ENCODE results near the gene S100A4. TPM values are rescaled to one million over a fixed set of nuclear protein-coding genes. Genes with fewer than 3 reads are reported as not detected.

The S100A4 gene
- total RNA-seq, 1 experiment from 2014 or later, result 384 TPM

- H4K20me1 ChIP-seq (ENCODE audit: insufficient read depth), result no peaks in the 10 kb centered on the region
- intact Hi-C loops (cut with micrococcal nuclease), result loop anchor here (1.0 to 5.0 kb wide), 4 partner anchors 20 to 454 kb away; partner anchors contain the start of genes RAB13 and S100A16
- H3K27ac ChIP-seq (ENCODE audit: low read depth, low read length), result peak overlapping the region; percentile 94
- CTCF ChIA-PET, result interaction anchor here (0.8 to 3.2 kb wide), 21 partner anchors 8 to 110 kb away, joined by 3 to 35 read pairs (median 6); partner anchors contain the start of genes CHTOP, S100A13, S100A16 and S100A2
- peak overlapping the region; percentile 88 for H3K9ac ChIP-seq (ENCODE audit: low read length)
- H3K36me3 ChIP-seq (ENCODE audit: control insufficient read depth in 1 of 2, insufficient read depth in 2 of 2, low read length in 2 of 2), result peaks cover 0 to 5% of the 10 kb centered on the region in 2 experiments; a peak in 1 of 4 replicates
- ATAC-seq (peak; percentile 48), DNase-seq (ENCODE audit: low read depth, low spot score) (peak; percentile 81)
- peaks cover 46 to 60% of the 10 kb centered on the region in 2 experiments for H3K4me1 ChIP-seq (ENCODE audit: control insufficient read depth in 1 of 2, insufficient read depth in 2 of 2, low read length in 2 of 2)
- POLR2A ChIA-PET, result interaction anchor here (0.6 to 7.4 kb wide), 16 partner anchors 8 to 458 kb away, joined by 3 to 114 read pairs (median 7); partner anchors contain the start of genes CHTOP, JTB, RPS27 and S100A13
- no peak overlapping the region for H2AFZ ChIP-seq (ENCODE audit: low read depth, low read length, poor library complexity, severe bottlenecking)
- H3K9me2 ChIP-seq (ENCODE audit: insufficient read depth), result no peaks in the 10 kb centered on the region
- TF ChIP-seq REST (IDR thresholded peaks at IDR 0.05; ENCODE audit: low read depth), result no peak
- peak; percentile 80 for TF ChIP-seq YY1 (IDR thresholded peaks at IDR 0.05; ENCODE audit: extremely low read depth, insufficient replicate concordance, low read depth, low read length)
- TF ChIP-seq TCF7L2 (IDR thresholded peaks at IDR 0.05; ENCODE audit: borderline replicate concordance, extremely low read depth, insufficient read depth, insufficient read length), result peak; percentile 21
- peak in 2 of 3 experiments; percentile 93 to 96; a peak in 4 of 6 replicates for TF ChIP-seq CTCF (IDR thresholded peaks at IDR 0.05 in 2 of 3, conservative IDR thresholded peaks at IDR 0.05 in 1 of 3; ENCODE audit: borderline replicate concordance in 1 of 3, insufficient read depth in 1 of 3, low read depth in 2 of 3, low read length in 2 of 3)
- no peak for TF ChIP-seq CBX3 (IDR thresholded peaks at IDR 0.05; ENCODE audit: low read depth)
- TF ChIP-seq RAD21 (IDR thresholded peaks at IDR 0.05; ENCODE audit: low read depth), result no peak
- RAD21 ChIA-PET (ENCODE audit: low non-redundant PET in 1 of 2, low total read pairs in 2 of 2, uncharacterized antibody in 2 of 2, unreplicated experiment in 2 of 2), result interaction anchor here (1.0 to 2.7 kb wide), 5 partner anchors 12 to 36 kb away, joined by 3 to 11 read pairs (median 5); no protein-coding TSS in a partner anchor
- peak overlapping the region; percentile 74 to 89 for H3K4me3 ChIP-seq (replicated peaks in 1 of 2; ENCODE audit: low read depth in 1 of 2, low read length in 2 of 2)
- H3K79me2 ChIP-seq (ENCODE audit: insufficient read depth, low read length), result peaks cover 18% of the 10 kb centered on the region
- BruUV-seq (replicated peaks), result no TSS peak
- peak overlapping the region; percentile 99 for H3K4me2 ChIP-seq (ENCODE audit: low read length)
- H3K9me3 ChIP-seq (ENCODE audit: control insufficient read depth in 1 of 2, insufficient read depth in 1 of 2, low read depth in 1 of 2, low read length in 2 of 2), result no peaks in the 10 kb centered on the region
- no peaks in the 10 kb centered on the region for H3K27me3 ChIP-seq (ENCODE audit: insufficient read depth, low read length)
These were observed 12.6 kb downstream of the S100A4 start for GRCh38 chr1:153532769-153533599.
